Retinal pigment epithelial cell (primary cell): ENCODE measurements around the gene RGS6.

Source experiments
- DNase-seq: peaks from one replicate; pipeline ENCODE4 v3.0.0-alpha.2; 2010; ENCODE audit warnings: low read depth
- H3K4me3 ChIP-seq: 2 replicates; pipeline ENCODE4 v1.5.1; 2011; ENCODE audit warnings: mild to moderate bottlenecking, low read length, control low read depth, moderate library complexity
- CTCF ChIP-seq: conservative IDR thresholded peaks from 2 replicates; pipeline ENCODE4 v1.5.1; 2011; ENCODE audit warnings: low read depth, low read length, control low read depth, inconsistent platforms

The RGS6 gene

GRCh38 chr14:72123755-72124154 is 191.5 kb downstream of the RGS6 start:
- no peak for DNase-seq
- no peak overlapping the region for H3K4me3 ChIP-seq
- TF ChIP-seq CTCF, result no peak

GRCh38 chr14:72124171-72124570 is 191.9 kb downstream of the RGS6 start:
- no peak overlapping the region for H3K4me3 ChIP-seq
- DNase-seq, result no peak
- TF ChIP-seq CTCF, result no peak

GRCh38 chr14:72126091-72126490 is 193.9 kb downstream of the RGS6 start:
- TF ChIP-seq CTCF, result no peak
- no peak for DNase-seq
- no peak overlapping the region for H3K4me3 ChIP-seq

- H3K4me3 ChIP-seq, result no peak overlapping the region
- no peak for DNase-seq
- TF ChIP-seq CTCF, result no peak
Measured at GRCh38 chr14:72126561-72126960, 194.3 kb downstream of the RGS6 start.

- TF ChIP-seq CTCF, result no peak
- DNase-seq, result no peak
- no peak overlapping the region for H3K4me3 ChIP-seq
Measured at GRCh38 chr14:72128629-72129028, 196.4 kb downstream of the RGS6 start.

- DNase-seq, result no peak
- no peak for TF ChIP-seq CTCF
- H3K4me3 ChIP-seq, result no peak overlapping the region
Measured at GRCh38 chr14:72129291-72129690, 197.1 kb downstream of the RGS6 start.

GRCh38 chr14:72141084-72141483 is 208.9 kb downstream of the RGS6 start:
- TF ChIP-seq CTCF, result no peak
- H3K4me3 ChIP-seq, result no peak overlapping the region
- no peak for DNase-seq
